MG63 (cell line): ENCODE measurements around the gene UGT1A9. TPM values are rescaled to one million over a fixed set of nuclear protein-coding genes. Genes with fewer than 3 reads are reported as not detected.

Source experiments
- DNase-seq: peaks from one replicate; pipeline ENCODE4 v3.0.0-alpha.2; 2020
- H3K27me3 ChIP-seq: fragments of 250-450 bp; sonication (Bioruptor Pico); 2 replicates; pipeline ENCODE4 v1.5.1; 2020; ENCODE audit warnings: mild to moderate bottlenecking, moderate library complexity
- H3K36me3 ChIP-seq: fragments of 250-450 bp; sonication (Bioruptor Pico); 2 replicates; pipeline ENCODE4 v1.5.1; 2020; ENCODE audit warnings: mild to moderate bottlenecking, moderate library complexity
- H3K4me3 ChIP-seq: fragments of 250-450 bp; sonication (Bioruptor Pico); 2 replicates; pipeline ENCODE4 v1.5.1; 2020; ENCODE audit warnings: mild to moderate bottlenecking, moderate library complexity
- H3K9me3 ChIP-seq: fragments of 250-450 bp; sonication (Bioruptor Pico); 2 replicates; pipeline ENCODE4 v1.5.1; 2020; ENCODE audit warnings: mild to moderate bottlenecking, moderate library complexity
- total RNA-seq: library from RNA; depleted of rRNA; stranded (reverse); fragments of >200 nt; shearing (Covaris generic); gene quantifications from 2 replicates; pipeline ENCODE4 v1.2.3, GENCODE V29; 2014; ENCODE audit warnings: low replicate concordance

UGT1A9 gene
- total RNA-seq, 1 experiment from 2014 or later: not detected

DNA sequence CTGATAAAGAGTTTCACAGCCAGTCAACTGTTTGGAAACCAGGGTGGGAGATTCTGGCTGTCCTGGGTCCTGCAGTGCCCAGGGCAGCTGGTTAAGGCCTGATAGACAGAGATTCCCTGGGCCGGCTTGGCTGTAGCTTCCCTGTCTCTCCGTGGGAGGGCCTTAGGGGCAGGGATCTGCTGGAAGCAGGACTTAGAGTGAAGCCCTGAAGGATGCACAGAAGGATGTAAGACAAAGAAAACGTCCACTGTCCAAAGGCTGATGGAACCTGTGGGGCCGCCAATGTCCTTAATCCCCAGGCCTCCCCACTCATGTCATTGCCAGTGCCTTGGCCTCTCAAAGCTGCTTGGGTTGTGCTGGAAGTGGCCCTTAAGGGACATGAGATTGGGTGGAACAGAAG is 139.4 kb downstream of the UGT1A9 start:
- H3K4me3 ChIP-seq: no peak overlapping the region
- no peaks in the 10 kb centered on the region for H3K36me3 ChIP-seq
- DNase-seq: no peak
- no peaks in the 10 kb centered on the region for H3K27me3 ChIP-seq
- no peaks in the 10 kb centered on the region for H3K9me3 ChIP-seq

DNA sequence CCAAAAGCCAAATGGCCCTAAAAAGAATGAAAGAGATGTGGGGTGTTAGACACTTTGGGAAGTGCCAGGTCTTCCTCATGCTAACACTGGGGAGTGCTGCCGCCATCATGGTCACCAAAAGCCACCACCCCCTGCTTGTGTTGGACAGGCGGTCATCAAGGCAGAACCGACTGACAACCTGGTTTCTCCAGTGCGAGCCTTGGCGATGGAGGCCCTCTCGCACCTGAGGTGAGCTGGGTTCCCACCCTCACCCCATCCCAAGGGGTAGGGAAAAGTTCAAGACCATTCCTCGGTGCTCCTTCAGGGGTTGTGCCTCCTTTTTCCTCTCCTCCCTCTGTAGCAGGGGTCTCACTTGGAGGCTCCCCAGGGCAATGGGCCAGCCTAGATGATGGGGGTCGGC is 140.0 kb downstream of the UGT1A9 start:
- no peaks in the 10 kb centered on the region for H3K36me3 ChIP-seq
- no peaks in the 10 kb centered on the region for H3K9me3 ChIP-seq
- H3K4me3 ChIP-seq: no peak overlapping the region
- no peaks in the 10 kb centered on the region for H3K27me3 ChIP-seq
- no peak for DNase-seq

DNA sequence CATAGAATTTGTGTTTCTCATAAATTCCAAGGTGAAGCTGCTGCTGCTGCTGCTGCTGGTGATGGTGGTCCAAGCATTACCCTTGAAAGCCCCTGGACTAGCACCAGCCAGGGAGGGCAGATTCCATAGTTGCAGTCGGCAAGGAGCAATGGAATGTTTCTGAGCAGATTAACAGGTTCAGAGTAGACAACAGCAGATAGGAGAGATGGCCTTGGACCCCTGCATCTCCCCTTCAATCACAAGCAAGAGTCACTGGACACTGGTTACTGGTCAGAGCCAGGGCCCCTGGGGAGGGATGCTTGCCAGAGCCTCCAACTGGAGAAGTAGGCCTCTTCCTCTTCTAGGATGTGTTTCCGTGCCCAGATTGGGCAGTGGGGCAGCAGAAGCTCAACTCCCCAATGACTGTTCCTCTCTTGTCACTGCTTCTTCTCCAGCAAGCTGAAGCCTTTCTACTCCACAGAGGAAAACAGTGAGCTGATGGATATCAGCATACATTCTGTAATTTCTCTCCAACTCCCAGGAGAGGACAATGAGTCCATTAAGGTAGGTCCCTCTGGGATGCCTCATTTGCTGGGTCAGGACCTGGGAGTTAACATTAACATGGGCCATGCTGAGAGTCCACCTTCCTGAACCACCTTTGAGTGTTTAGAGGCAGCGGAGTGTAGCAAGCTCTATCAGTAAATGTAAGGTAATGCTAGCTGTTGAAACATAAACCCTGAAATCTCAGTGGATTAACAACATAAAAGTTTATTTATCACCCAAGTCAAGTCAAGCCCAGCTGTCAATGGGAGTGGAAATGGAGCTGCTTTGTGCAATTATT is 141.7 kb downstream of the UGT1A9 start:
- no peak for DNase-seq
- no peaks in the 10 kb centered on the region for H3K9me3 ChIP-seq
- no peak overlapping the region for H3K4me3 ChIP-seq
- no peaks in the 10 kb centered on the region for H3K36me3 ChIP-seq
- no peaks in the 10 kb centered on the region for H3K27me3 ChIP-seq

DNA sequence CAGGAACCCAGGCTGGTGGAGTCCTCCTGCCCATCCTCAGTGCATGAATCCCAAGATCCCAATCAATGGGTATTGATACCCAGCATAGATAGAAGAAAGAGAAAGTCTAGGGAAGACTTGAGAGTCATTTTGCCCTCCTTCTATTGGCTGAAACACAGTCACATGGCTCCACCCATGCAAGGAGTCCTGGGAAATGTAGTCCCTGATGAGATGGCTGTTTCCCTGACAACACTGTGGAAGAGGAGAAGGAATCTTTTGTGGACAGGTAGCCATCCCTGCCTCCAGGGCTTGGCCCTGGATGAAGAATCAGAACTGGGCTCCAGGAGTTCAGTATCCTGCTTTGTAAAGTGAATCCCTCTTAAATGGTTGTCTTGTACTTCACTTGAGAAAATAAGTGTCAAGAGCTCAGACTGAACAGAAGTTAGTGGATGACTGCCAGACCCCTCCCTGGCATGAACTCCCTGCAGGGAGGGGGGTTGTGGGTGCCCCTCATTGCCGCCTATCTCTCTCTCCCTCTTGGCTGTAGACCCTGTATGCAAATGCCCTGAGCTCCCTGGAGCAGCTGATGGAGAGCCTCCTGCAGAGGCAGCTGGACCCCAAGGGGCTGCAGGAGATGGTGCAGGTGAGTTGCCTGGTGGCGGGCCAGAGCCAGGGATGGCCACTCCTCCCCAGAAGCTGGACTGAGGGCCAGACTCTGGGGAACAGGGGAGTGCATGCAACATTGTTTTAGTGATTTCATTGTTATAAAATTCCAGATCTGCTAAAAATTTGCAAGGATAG is 142.5 kb downstream of the UGT1A9 start:
- no peaks in the 10 kb centered on the region for H3K36me3 ChIP-seq
- no peak overlapping the region for H3K4me3 ChIP-seq
- no peaks in the 10 kb centered on the region for H3K27me3 ChIP-seq
- DNase-seq: no peak
- H3K9me3 ChIP-seq: no peaks in the 10 kb centered on the region

DNA sequence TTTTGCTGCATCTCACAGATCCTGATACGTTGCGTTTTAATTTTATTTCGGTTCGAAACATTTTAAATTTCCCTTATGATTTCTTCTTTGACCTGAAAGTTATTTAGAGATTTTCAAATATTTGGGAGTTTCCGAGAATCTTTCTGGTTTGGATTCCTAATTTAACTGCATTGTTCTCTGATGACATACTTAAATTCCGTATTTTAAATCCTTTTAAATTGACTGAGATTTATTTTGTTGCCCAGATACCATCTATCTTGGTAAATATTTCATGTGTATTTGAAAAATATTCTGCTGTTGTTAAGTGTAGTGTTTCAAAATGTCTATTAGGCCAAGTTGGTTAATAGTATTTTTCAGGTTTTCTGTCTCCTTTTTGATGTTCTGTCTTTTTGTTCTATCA is 144.2 kb downstream of the UGT1A9 start:
- no peaks in the 10 kb centered on the region for H3K36me3 ChIP-seq
- no peak for DNase-seq
- no peaks in the 10 kb centered on the region for H3K9me3 ChIP-seq
- H3K27me3 ChIP-seq: no peaks in the 10 kb centered on the region
- H3K4me3 ChIP-seq: no peak overlapping the region

DNA sequence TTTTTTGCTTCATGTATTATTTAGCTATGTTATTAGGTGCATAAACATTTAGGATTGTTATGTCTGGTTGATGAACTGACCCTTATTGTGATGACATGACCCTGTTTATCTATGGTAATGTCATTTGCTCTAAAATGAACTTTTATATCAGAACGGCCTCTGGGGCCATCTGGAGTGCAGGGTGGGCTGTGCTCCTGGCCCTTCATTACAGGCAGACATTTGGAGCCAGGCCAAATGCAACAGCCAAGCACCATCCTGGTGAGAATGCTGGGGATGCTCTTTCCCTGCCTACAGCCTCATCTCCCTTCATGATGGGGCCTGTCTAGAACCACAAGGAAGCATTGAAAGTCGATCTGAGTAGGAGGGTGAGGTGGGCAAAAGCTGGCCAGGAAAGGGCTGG is 144.6 kb downstream of the UGT1A9 start:
- no peaks in the 10 kb centered on the region for H3K9me3 ChIP-seq
- no peaks in the 10 kb centered on the region for H3K36me3 ChIP-seq
- no peak for DNase-seq
- H3K27me3 ChIP-seq: no peaks in the 10 kb centered on the region
- no peak overlapping the region for H3K4me3 ChIP-seq

DNA sequence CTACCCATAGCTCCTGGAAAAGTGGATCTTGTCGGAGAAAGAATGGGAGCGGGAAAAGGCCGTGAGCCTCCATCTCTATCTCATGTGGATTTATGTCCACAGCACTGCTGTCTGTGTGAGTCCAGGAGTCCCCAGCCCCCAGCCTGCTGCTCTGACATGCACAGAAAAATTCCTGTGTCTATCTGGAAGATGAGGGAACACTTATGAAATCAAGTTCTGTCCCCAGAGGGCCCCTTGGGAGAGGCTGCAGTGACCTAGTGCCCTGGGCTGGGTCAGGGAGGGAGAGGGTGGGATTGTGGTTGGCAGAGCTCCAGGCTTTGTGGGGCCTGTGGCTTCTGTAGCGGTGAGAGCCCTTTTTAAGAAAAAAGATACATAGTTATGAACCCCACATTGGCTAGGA is 145.1 kb downstream of the UGT1A9 start:
- no peaks in the 10 kb centered on the region for H3K36me3 ChIP-seq
- no peak overlapping the region for H3K4me3 ChIP-seq
- no peaks in the 10 kb centered on the region for H3K27me3 ChIP-seq
- DNase-seq: no peak
- H3K9me3 ChIP-seq: no peaks in the 10 kb centered on the region

DNA sequence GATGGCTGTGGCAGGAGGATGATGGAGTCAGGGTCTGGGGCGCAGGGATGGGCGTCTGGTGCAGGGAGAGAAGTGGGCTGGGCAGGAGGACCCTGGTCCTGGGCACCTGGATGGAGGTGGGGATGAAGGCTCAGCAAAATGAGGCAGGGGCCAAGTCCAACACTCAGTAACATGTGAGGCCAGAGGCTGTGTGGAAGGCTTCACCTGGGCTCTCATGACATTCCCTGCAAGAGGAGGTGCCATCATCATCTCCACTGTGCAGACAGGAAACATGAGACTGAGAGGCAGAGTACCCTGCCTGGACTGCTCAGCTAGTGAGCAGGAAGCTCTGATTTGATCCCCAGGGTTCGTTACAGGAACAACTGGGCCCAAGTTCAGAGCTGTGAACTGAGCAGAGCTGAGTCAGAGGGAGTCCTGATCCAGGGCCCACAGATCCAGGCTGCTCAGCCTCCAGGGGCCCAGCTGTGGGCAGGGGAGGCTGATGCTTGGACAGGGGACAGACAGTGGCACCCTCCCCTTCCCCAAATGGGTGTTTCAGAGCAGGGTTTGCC is 145.7 kb downstream of the UGT1A9 start:
- H3K27me3 ChIP-seq: no peaks in the 10 kb centered on the region
- DNase-seq: no peak
- H3K4me3 ChIP-seq: no peak overlapping the region
- no peaks in the 10 kb centered on the region for H3K9me3 ChIP-seq
- H3K36me3 ChIP-seq: no peaks in the 10 kb centered on the region

DNA sequence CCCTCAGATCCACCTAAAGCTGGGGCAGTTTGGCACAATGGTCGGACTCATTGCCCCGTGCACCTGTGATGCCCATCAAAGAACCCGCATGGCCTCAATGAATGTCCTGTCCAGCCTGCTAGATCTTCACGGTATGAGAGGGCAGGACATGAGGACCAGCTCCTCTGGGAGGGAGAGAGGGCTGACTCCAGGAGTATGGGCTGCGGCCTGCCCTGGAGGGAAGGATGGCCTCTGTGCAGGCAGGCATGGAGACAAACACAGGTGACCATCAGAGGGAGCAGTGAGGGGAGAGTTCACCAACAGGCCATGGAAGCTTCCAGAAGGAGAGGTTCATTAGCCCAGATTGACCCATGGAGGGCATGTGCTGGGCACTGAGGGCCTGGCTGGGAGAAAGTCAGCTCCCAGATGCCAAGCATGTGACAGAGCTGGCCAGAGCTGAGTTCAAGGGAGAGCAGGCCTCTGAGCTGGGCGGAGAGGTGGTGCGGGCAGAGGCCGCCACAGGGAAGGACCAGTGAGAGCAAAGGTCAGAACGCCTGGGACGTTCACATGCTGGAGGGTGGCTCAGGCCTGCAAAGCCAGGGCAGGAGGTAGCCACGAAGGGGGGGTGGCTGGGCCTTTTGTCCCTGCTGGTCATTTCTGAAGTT is 146.4 kb downstream of the UGT1A9 start:
- H3K4me3 ChIP-seq: no peak overlapping the region
- H3K9me3 ChIP-seq: no peaks in the 10 kb centered on the region
- no peaks in the 10 kb centered on the region for H3K27me3 ChIP-seq
- H3K36me3 ChIP-seq: no peaks in the 10 kb centered on the region
- DNase-seq: no peak

DNA sequence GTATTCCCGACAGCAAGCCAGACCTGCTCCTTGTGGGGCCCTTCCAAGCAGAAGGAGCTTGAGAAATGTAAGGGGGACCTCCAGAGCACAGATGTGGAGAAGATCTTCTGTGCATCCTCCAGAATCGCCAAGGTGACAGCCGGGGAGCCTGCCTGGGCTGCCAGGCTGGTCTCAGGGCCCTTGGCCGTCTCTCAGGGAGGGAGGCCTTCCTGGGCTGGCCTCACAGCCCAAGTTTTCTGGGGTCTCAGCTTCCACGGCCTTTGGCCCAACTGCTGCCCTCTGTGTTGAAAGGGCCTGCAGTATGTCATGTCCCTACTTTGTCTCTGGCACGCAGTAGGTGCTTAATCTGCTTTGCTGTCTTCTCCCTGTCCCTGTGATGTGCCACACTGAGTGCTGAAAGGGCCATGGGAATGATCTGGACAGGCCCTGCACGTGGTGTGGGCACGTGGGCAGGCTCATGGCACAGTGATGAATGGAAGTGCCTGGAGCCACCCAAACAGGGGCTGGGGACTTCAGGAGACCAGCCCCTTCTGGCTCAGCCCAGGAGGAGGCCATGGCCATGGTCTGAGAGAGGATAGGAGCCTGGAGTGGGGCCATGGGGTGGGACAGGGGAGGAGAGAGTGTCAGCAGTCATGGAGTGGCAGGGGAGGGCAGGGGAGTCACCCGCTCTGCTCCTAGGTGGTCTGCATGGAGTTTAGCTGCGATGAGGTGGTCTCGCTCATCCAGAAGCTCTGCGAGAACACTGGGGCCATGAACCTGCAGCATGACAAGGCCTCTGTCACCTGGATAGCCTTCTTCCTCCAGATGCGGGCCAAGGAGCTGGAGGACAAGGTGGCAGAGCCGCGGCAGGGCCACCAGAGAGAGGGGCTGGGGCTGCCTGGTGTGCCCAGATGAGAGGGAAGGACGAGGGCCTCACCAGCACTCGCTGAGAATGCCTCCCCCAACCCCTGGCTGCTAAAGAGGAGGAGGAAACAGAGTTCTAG is 147.2 kb downstream of the UGT1A9 start:
- H3K36me3 ChIP-seq: no peaks in the 10 kb centered on the region
- no peaks in the 10 kb centered on the region for H3K9me3 ChIP-seq
- no peak overlapping the region for H3K4me3 ChIP-seq
- DNase-seq: no peak
- H3K27me3 ChIP-seq: no peaks in the 10 kb centered on the region

DNA sequence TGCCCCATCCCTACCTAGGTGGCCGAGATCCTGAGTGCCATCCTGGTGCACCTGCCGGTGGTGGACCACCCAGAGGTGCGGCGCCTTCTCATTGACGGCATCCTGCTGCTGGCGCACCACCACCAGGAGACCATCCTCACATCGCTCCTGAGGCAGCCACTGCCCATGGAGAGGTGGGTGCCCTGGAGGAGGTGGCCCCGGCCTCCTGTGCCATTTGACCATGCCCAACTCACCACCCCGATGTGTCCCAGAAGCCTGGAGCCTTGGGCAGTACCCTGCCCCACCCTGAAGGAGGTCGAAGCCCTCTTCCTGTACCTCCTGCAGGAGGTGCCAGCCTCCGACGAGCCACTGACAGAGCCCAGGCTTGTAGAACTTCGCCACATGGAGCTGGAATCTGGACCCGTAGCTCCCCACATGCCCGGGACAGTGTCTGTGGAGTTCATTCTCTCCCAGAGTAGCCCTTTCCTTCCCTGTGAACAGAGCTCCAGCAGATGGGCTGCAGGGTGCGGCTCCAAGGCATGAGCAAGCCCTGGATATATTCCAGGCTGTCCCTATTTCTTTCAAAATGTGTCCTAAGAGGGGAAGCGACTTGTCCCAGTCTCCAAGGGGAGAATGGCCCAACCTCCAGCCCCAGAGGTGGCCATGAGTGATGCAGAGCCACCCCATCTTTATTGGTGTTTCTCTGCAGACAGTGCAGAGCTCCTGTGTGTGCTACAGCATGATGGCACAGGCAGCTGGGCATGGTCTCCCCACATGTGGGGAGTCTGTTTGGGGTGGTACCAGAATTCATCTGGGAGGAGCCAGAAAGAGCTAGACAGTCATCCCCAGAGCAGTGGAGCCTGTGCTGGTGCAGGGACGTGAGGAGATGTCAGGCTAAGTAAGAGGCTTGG is 148.4 kb downstream of the UGT1A9 start:
- no peak for DNase-seq

DNA sequence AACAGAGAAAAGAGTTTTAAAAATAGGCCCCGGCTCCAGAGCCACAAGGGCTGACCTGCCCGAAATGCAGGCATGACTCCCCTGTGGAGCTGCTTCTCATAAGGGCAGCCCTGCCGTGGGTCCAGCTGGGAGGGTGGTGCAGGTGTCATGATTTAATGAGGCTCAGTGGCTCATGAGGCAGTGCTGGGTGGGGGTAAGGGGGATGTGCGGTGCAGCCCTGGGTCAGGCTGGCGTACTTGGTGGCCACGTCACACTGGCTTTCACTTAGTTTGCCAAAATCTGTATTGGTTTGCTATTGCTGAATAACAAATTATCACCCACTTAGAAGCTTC is 149.0 kb downstream of the UGT1A9 start:
- Histone ChIP-seq H3K36me3 (no peaks in the 10 kb centered on the region), H3K27me3 (no peaks in the 10 kb centered on the region), H3K4me3 (no peak overlapping the region), H3K9me3 (no peaks in the 10 kb centered on the region)
- DNase-seq: no peak

More for the DNA sequence above, 148.4 kb downstream of the UGT1A9 start:
- Histone ChIP-seq H3K9me3 (no peaks in the 10 kb centered on the region), H3K27me3 (no peaks in the 10 kb centered on the region), H3K36me3 (no peaks in the 10 kb centered on the region), H3K4me3 (no peak overlapping the region)

DNA sequence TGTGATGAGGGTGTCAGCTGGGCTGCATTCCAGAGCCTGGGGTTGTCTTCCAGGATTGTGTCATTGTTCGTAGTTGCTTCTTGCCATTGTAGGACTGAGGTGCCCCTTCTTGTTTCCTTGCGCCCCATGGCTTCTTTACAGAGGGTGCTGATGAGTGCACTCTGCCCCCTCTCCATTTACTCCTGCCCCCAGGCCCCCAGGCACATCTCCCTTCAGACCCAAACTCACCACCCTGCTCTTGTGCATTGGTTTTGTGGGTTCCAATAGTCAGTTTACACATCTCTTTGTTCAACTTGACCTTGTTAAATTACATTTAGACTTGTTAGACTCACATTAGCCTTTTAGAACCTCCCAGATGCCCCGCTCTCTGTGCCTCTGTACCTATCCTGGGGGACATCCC is 149.5 kb downstream of the UGT1A9 start:
- H3K27me3 ChIP-seq: no peaks in the 10 kb centered on the region
- DNase-seq: no peak
- H3K36me3 ChIP-seq: no peaks in the 10 kb centered on the region
- peaks cover 2% of the 10 kb centered on the region; the same call in 1 of the 2 replicates for H3K9me3 ChIP-seq
- no peak overlapping the region for H3K4me3 ChIP-seq

DNA sequence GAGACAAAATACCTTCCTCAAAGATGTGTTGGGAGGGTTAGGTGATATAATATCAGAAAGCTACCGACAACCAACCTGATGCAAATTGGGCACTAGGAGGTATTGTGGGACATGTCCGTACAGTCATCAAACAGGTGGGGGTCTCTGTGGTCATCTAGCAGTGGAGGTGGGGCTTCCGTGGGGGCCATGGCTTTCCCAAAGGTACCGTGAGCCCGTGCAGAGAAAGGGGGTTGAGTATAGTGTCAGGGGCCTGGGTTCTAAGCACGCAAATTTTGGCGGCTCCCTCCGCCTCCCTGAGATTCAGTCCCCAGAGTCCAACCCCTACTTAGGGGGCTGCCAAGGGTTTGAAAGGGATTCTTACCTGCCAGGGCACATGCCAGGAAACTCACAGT is 150.0 kb downstream of the UGT1A9 start:
- Histone ChIP-seq H3K9me3 (peaks cover 4% of the 10 kb centered on the region; the same call in 1 of the 2 replicates), H3K27me3 (no peaks in the 10 kb centered on the region), H3K4me3 (no peak overlapping the region), H3K36me3 (no peaks in the 10 kb centered on the region)
- DNase-seq: no peak

DNA sequence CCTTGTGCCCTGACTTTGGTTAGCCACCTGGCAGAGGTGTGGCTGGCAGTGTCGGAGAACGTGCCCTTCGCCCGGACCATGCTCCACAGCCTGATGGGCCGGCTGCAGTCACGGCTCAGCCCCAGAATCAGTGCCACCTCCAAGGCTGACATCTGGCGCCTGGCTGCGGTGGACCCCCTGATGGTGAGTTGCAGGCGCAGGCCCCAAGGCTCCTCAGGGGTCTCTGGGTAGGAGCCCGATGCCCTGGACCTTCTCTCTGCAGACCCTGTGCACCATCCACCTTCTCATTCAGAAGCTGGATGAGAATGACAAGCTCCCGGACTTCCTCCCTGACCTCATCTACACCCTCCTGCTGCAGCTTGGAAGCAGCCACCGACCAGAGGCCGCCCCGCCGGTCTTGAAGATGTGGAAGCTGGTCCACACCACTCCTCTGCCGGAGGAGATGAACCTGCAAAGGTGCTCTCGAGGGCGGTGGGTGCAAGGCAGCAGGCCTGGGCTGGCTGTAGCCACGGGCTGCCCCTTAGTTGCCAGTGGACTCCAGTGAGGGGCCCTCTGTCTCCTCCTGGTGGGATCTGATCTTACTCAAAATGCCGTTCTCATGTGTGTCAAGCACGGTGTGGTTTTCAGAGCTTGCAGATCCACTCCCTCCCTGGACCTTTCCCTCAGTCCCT is 150.5 kb downstream of the UGT1A9 start:
- Histone ChIP-seq H3K36me3 (no peaks in the 10 kb centered on the region), H3K9me3 (peaks cover 4% of the 10 kb centered on the region; the same call in 1 of the 2 replicates), H3K27me3 (no peaks in the 10 kb centered on the region), H3K4me3 (no peak overlapping the region)
- no peak for DNase-seq
